Posterior vena cava (tissue), 2 donors: ENCODE measurements around the gene RNF130. TPM values are rescaled to one million over a fixed set of nuclear protein-coding genes. Genes with fewer than 3 reads are reported as not detected.

ENCODE experiments used
- DNase-seq: peaks from one replicate; pipeline ENCODE4 v3.0.0-alpha.2; 2020; ENCODE audit warnings: low spot score
- intact Hi-C, 2 donors: fragments of 100-400 bp; cut with DNase I; formaldehyde crosslinking; loops; one replicate each; pipeline versions ENCODE4 v1.14.1 to v1.14.2; 2022 to 2023
- total RNA-seq, 2 donors: library from RNA; stranded (reverse); fragmentation: NEBNext Ultra II Directional; extraction: Animal tissue kit (Norgen Biotek cat#: 25700); gene quantifications; one replicate each; pipeline ENCODE4 v1.2.1, GENCODE V29; 2021
- donor health status: DM: yes; HTN: yes; CAD: no.
- donor health status: DM: yes; HTN: yes; CAD: no.

The RNF130 gene
- total RNA-seq, 2 donors from 2014 or later = 66.6 to 80.3 TPM

DNA sequence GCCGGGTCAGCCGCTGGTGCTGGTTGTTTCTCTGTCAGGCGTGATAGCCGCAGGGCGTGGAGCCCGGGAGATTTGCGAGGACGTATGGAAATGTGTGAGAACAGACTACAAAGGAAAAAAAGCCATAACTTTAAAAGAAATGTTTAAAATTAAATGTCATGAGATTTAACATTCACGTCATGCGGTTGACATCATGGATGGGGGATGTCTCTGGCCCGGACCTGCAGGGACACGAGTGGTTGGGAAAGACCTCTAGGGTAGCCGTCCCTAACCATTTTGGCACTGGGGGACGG, 643 bp upstream of the RNF130 start:
- no peak for DNase-seq
- intact Hi-C loops = no loop called here

GRCh38 chr5:180070756-180071530, 616 bp downstream of the RNF130 start:
- DNase-seq = peak; percentile 85
- intact Hi-C loops = no loop called here

DNA sequence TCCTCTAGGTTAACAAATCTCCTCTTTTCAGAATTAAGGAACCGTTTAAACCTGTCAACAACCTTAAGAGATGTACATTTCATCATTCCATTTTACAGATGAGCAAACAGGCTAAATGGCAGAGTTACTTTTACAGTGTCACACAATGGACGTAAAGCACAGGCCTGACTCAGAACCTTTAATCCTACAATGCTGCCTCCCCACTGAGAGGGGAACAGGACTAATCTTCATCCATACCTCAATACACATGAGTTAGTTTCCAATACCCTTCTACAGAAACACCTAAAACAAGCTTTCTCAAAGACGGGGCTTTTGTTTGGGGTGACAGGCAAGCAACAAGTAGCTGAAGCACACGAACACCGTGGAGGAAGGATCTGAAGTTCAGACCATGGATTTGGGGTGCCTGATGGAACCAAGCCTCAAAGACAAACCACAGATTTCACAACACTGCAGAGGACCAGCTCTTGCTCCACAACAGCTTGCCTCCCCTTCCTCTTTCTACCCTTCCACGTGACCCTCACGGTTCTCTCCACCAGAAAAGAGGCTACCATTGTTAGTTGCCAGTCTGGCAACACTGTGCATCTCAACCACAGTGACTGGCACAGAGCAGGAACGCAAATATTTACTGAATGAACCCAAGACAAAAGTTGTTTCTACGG, 1.8 kb downstream of the RNF130 start:
- intact Hi-C loops = no loop called here
- no peak for DNase-seq

DNA sequence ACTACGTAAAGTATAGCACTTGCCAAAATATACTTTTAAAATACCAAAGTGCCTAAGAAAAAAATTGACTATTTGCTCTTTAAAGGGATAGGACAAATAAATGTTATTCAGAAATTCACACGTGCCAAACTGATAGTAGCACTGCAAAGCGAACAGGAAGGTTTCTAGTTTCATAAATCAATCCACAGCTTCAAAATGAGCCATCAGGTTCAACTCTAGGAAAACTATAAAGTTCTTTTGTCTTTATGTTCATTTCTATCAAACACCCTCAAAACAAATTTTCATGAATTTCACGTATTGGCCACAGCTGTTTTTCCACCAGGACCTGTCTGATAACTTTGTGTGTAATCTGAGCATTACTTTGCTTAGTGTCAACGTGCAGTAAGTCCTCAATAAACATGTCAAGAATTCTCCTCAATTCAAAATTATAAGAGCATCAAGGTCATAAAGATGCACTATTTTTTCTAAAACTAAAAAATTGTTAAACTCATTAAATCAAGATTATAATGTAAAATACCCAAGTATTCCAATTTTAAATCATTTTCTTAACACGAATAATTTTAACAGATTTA, 3.0 kb downstream of the RNF130 start:
- DNase-seq = no peak
- intact Hi-C loops = no loop called here

DNA sequence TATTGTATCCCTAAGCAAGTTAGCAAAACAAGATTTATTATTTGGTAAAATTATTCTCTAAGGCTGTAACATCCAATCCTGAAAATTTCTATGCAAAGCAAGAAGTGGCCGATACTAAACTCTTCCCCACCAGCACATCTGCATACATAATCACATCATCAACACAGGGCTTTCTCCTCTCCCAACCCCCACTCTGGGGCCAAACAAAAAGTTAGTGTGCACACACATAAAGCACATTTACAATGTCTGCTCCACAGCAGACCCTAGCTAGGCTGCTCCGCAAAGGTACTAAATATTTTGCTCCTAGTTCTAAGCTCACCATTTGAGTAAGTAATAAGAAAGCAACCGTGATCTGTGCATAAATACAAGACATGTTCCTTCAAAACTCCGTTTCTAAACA, 3.6 kb downstream of the RNF130 start:
- no peak for DNase-seq
- intact Hi-C loops = no loop called here

- intact Hi-C loops = no loop called here
- no peak for DNase-seq
Measured at GRCh38 chr5:180060192-180060591, 11.4 kb downstream of the RNF130 start.

GRCh38 chr5:180059326-180059725, 12.2 kb downstream of the RNF130 start:
- intact Hi-C loops = no loop called here

GRCh38 chr5:180056153-180056552, 15.4 kb downstream of the RNF130 start:
- intact Hi-C loops = no loop called here
- DNase-seq = no peak

More at GRCh38 chr5:180059326-180059725, 12.2 kb downstream of the RNF130 start:
- DNase-seq = no peak

DNA sequence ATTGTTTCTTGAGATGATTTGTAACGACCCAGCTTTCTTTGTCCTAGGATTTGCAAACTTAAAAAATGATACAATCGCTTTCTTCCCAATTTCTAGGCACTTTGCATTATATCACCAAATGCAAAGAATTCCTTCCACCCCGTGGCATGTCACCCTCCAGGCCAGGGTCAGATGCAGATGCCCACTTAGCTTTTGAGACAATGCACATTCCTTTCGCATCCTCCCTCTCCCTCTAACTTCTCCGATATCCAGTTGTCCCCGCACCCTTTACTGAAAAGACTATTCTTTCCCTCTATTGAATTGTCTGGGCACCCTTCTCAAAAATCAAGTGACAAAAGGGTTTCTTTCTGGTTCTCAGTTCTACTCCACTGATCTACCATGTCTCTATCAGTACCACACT, 17.3 kb downstream of the RNF130 start:
- intact Hi-C loops = no loop called here
- DNase-seq = no peak

- intact Hi-C loops = no loop called here
- DNase-seq = no peak
Measured at GRCh38 chr5:180053061-180053602, 18.4 kb downstream of the RNF130 start.

DNA sequence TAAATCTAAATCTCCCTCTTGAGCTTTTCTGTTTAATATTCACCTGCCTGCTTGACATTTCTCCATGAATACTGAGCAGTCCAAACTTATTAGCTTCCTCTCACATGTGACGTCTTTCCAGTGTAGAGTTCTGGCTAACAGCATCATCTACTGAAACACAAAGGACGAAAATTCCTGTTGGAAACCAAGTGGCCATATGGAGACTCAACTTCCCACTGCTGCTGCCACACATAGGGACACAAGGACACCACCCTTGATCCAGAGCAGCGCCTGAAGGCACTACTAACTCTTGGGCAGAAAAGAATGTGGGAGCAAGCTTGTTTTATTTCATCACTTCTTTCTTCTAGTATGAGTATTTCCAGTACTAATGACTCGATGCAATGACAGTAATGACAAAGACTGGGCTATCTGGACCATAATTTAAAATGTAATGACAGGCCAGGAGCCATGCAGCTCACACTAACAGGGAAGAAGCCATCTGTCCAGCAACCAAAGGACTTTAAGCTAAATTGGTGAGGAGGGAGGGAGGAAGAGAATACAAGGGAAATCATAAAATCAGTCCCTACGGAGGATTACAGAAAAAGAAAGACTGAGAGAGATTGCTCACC, 19.2 kb downstream of the RNF130 start:
- no peak for DNase-seq
- intact Hi-C loops = no loop called here

DNA sequence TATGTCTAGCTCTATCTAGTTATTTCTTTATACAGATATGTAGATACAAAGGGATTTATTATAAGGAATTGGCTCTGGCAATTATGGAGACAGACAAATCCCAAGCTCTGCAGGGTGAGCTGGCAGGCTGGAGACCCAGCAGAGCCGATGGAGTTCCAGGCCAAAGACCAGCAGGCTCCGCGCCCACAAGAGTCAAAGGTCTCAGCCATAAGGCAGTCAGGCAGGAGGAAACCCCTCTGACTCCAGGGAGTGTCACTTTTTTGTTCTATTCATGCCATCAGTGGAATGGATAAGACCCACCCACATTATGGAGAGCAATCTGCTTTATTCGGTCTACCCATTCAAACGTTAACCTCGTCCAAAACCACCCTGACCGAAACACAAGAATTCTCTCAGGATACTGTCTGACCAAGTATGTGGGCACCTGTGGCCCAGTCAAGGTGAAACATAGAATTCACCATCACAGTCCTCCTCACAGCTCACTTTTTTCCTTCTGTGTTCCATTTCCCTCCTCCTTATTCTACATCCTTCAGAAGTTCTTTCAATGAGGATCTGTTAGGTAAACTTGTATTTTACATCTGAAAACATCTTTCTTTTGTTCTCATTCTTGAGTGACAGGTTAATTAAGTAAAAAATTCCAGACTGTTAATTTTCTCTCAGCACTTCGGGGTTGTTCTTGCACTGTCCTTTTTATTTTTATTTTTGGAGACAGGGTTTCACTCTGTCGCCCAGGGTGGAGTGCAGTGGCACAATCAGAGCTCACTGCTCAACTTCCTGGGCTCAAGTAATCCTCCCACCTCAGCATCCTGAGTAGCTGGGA, 21.2 kb downstream of the RNF130 start:
- intact Hi-C loops = no loop called here
- DNase-seq = no peak

- DNase-seq = no peak
- intact Hi-C loops = no loop called here
Measured at GRCh38 chr5:180049185-180049548, 22.4 kb downstream of the RNF130 start.

DNA sequence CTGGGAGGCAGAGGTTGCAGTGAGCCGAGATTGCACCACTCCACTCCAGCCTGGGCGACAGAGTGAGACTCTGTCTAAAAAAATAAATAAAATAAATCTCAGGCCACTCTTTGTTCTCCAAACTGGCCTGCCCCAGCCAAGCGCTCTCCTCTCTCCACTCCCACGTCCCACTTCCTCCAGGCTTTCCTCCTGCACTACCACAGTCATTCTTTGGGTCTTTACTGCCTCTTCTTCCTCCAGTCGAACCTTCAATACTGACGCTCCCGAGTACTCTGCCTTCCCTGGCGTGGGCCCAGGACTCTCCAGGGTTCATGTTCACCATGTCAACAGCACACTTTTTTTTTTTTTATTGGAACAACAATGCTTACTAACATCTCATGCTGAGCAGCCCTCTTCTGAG, 23.9 kb downstream of the RNF130 start:
- DNase-seq = peak; percentile 82
- intact Hi-C loops = no loop called here

- no peak for DNase-seq
- intact Hi-C loops = no loop called here
Measured at GRCh38 chr5:180046656-180047055, 24.9 kb downstream of the RNF130 start.

DNA sequence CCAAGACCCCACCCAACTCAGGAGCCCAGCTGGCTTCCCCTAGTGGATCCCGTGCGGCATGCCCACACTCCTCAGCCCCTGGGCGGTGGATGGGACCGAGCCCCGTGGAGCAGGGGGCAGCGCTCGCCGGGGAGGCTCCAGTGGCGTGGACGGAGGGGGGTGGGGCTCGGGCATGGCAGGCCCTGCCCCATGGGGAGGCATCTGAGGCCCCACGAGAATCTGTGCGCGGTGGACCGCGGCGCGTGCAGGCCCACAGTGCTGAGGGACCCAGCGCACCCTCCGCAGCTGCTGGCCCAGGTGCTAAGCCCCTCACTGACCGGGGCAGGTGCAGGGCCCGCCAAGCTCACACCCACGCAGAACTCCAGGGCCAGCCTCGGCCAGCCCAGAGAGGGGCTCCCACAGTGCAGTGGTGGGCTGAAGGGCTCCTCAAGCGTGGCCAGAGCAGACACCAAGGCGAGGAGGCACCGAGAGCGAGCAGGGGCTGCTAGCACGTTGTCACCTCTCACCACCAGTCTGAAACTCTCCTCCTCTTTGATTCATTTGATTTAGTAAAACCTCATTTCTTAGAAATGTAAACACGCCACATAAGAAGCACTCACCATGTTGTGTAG, 25.6 kb downstream of the RNF130 start:
- intact Hi-C loops = no loop called here
- DNase-seq = no peak

DNA sequence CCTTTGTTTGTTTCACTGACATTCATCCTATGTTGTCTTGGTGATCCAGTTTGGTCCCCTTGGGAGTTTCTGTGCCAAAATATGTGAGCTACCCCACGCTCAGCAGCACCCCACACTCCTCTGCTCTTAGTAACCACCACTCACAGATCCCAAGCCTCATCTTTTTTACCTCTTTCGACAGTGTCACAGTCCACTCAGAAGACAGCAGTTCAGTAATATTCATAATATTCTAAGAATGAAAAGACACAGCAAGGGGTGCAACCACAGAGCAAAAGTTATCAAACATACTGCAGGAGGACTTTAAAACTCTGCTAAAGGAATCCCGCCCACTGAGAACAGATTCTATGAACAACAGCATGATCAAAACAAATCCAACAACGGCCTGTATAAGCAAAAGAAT, 28.2 kb downstream of the RNF130 start:
- intact Hi-C loops = no loop called here
- no peak for DNase-seq

- intact Hi-C loops = no loop called here
- DNase-seq = no peak
Measured at GRCh38 chr5:180041301-180042274, 30.0 kb downstream of the RNF130 start.
